ENCODE measurements around the gene RNLS.

DNA sequence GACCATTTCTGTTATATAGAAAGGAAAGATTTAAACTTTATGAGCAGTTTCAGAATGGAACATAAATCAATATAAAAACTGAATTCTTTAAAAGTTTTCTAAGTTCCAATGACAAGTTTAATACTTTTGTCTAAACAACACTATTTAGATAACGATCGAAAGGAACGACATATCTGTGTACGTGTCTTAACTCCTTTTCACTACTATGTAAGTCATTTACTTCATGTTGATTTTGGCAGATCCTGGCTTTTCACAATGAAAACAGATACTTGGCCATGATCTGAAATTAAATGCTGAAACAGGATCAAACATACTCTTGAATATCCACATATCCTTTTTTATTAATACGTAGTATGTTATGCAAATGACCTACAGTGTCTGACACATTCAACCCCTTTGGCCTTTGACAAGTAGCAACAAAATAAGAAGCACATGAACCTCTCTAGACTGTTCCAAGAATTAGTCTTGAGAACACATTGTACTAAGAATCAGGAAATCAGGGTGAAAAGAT, 41.9 kb downstream of the RNLS start:
- TF ChIP-seq, protein P1, sequence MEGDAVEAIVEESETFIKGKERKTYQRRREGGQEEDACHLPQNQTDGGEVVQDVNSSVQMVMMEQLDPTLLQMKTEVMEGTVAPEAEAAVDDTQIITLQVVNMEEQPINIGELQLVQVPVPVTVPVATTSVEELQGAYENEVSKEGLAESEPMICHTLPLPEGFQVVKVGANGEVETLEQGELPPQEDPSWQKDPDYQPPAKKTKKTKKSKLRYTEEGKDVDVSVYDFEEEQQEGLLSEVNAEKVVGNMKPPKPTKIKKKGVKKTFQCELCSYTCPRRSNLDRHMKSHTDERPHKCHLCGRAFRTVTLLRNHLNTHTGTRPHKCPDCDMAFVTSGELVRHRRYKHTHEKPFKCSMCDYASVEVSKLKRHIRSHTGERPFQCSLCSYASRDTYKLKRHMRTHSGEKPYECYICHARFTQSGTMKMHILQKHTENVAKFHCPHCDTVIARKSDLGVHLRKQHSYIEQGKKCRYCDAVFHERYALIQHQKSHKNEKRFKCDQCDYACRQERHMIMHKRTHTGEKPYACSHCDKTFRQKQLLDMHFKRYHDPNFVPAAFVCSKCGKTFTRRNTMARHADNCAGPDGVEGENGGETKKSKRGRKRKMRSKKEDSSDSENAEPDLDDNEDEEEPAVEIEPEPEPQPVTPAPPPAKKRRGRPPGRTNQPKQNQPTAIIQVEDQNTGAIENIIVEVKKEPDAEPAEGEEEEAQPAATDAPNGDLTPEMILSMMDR (IDR thresholded peaks at IDR 0.05; ENCODE audit: low read depth, low read length), result no peak
- TF ChIP-seq EZH2phosphoT487 (IDR thresholded peaks at IDR 0.05; ENCODE audit: low read depth), result no peak
